WTC11 (cell line): ENCODE data around the gene LMAN2.

Source experiments
- ATF1 ChIP-seq: sonication (generic); formaldehyde crosslinking; IDR thresholded peaks from 2 replicates; pipeline ENCODE4 v1.8.1; 2023; ENCODE audit warnings: mild to moderate bottlenecking, moderate library complexity, missing genetic modification reagents
- ATF2 ChIP-seq: sonication (generic); formaldehyde crosslinking; IDR thresholded peaks from 2 replicates; pipeline ENCODE4 v1.8.1; 2022; ENCODE audit warnings: low read depth, missing genetic modification reagents, borderline replicate concordance
- CDX4 ChIP-seq: fragments of 250-450 bp; sonication (Bioruptor Pico); IDR thresholded peaks from 2 replicates; pipeline ENCODE4 v1.9.0; 2021; ENCODE audit warnings: moderate library complexity, mild to moderate bottlenecking, inconsistent platforms, borderline replicate concordance
- CTCF ChIP-seq: fragments of 200-600 bp; IDR thresholded peaks from 2 replicates; pipeline ENCODE4 v1.8.0; 2022; ENCODE audit warnings: antibody characterized with exemption
- GABPB1 ChIP-seq: sonication (generic); formaldehyde crosslinking; IDR thresholded peaks from 2 replicates; pipeline ENCODE4 v1.8.1; 2023; ENCODE audit warnings: mild to moderate bottlenecking, missing genetic modification reagents
- JUN ChIP-seq: sonication (generic); formaldehyde crosslinking; IDR thresholded peaks from 2 replicates; pipeline ENCODE4 v1.8.0; 2023; ENCODE audit warnings: mild to moderate bottlenecking, missing genetic modification reagents
- MAX ChIP-seq: sonication (generic); formaldehyde crosslinking; IDR thresholded peaks from 2 replicates; pipeline ENCODE4 v1.8.0; 2022; ENCODE audit warnings: mild to moderate bottlenecking, missing genetic modification reagents
- TEAD4 ChIP-seq: sonication (generic); formaldehyde crosslinking; IDR thresholded peaks from 2 replicates; pipeline ENCODE4 v1.8.0; 2022; ENCODE audit warnings: mild to moderate bottlenecking, missing genetic modification reagents
- TP53 ChIP-seq: sonication (generic); formaldehyde crosslinking; IDR thresholded peaks from 2 replicates; pipeline ENCODE4 v1.8.1; 2023; ENCODE audit warnings: mild to moderate bottlenecking, missing genetic modification reagents
- USF2 ChIP-seq: sonication (generic); formaldehyde crosslinking; IDR thresholded peaks from 2 replicates; pipeline ENCODE4 v1.8.1; 2023; ENCODE audit warnings: mild to moderate bottlenecking, missing genetic modification reagents, moderate library complexity

- TF ChIP-seq CTCF (no peak), MAX (CRISPR knock-in tag) (no peak), ATF2 (CRISPR knock-in tag) (no peak), TEAD4 (no peak), TP53 (CRISPR knock-in tag) (no peak), USF2 (CRISPR knock-in tag) (no peak), JUN (CRISPR knock-in tag) (no peak), CDX4 (CRISPR knock-in tag) (no peak), GABPB1 (CRISPR knock-in tag) (no peak), ATF1 (CRISPR knock-in tag) (no peak)
Observed at GRCh38 chr5:177310332-177310731, 41.1 kb downstream of the LMAN2 start.
